Right atrium auricular region (tissue), 2 donors: ENCODE results near the gene FOXO1. TPM values are rescaled to one million over a fixed set of nuclear protein-coding genes. Genes with fewer than 3 reads are reported as not detected.

ENCODE experiments used
- DNase-seq: peaks from one replicate; pipeline ENCODE4 v3.0.0-alpha.2; 2019; ENCODE audit warnings: low spot score
- H3K27ac ChIP-seq, 2 donors: fragments of 200-600 bp; sonication (generic); 1 replicate in 1 of 2; 2 replicates in 1 of 2; pipeline ENCODE4 v1.5.1; 2016 to 2019
- H3K27me3 ChIP-seq, 2 donors: fragments of 200-600 bp; sonication (generic); one replicate each; pipeline versions ENCODE4 v1.5.1 to v1.6.0; 2017 to 2019
- H3K36me3 ChIP-seq: fragments of 200-600 bp; sonication (generic); one replicate; pipeline ENCODE4 v1.5.1; 2016
- H3K4me1 ChIP-seq, 2 donors: fragments of 200-600 bp; sonication (generic); one replicate each; pipeline versions ENCODE4 v1.5.1 to v1.6.0; 2017 to 2019
- H3K4me3 ChIP-seq, 2 donors: fragments of 200-600 bp; sonication (generic); 1 replicate in 1 of 2; 2 replicates in 1 of 2; pipeline ENCODE4 v1.5.1; 2017 to 2019; ENCODE audit warnings: mild to moderate bottlenecking in 1 of 2, moderate library complexity in 1 of 2
- H3K9me3 ChIP-seq, 2 donors: fragments of 200-600 bp; sonication (generic); one replicate each; pipeline ENCODE4 v1.5.1; 2019
- total RNA-seq, 2 donors: library from RNA; depleted of rRNA; stranded (reverse); fragments of >200 nt; gene quantifications; one replicate each; pipeline ENCODE4 v1.1.0, GENCODE V29; 2016
- TF ChIP-seq, protein P1 (sequence below), 2 donors: fragments of 200-600 bp; sonication (generic); IDR thresholded peaks; one replicate each; pipeline ENCODE4 v1.5.1; 2019; ENCODE audit warnings: antibody characterized with exemption in 2 of 2

Gene FOXO1
- total RNA-seq, 2 donors from 2014 or later: 17.3 to 32.7 TPM

DNA sequence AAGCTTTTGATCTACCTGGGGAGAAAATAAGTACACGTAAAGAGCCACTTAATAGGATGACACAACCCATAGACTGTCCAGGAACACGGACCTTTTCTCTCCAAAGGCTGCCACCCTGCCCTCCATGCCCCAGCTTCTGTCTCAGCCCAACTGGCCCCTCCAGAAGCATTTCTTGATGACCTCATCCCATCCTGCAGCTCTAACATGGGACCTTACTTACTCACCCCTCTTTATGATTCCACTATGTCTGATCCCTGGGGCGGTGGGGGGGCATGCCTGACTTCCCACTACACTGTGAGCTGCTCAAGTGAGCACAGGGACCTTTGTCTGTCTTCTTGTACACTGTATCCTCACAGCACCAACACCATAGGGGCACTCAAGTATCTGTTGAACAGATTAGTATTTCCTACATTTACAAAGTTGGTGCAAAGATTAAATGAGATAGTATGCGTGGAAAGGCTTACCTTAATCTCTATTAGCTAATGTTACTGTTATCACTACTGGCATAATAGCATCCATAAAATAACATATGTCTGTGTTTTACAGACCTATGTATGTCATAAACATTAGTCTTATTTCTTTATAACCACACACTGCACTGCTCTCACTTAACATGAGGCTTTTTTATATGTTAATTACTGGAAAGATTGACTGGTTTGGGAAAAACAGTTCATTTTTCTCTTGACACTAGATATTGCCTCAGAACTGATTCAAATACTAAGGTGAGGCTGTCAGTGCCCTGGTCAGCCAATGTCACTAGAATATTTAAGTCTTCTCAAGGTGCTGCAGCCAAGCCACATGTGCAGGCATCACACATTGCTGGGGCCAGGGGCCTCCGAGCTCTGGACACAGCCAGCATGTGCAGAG lies 100.9 kb downstream of the FOXO1 start:
- H3K9me3 ChIP-seq: no peaks in the 10 kb centered on the region
- H3K27ac ChIP-seq: no peak overlapping the region
- no peak overlapping the region for H3K4me3 ChIP-seq
- peaks cover 0 to 58% of the 10 kb centered on the region in 2 donors for H3K4me1 ChIP-seq
- H3K27me3 ChIP-seq: no peaks in the 10 kb centered on the region
- peaks cover under 1% of the 10 kb centered on the region for H3K36me3 ChIP-seq
- no peak for DNase-seq
- TF ChIP-seq, protein P1, sequence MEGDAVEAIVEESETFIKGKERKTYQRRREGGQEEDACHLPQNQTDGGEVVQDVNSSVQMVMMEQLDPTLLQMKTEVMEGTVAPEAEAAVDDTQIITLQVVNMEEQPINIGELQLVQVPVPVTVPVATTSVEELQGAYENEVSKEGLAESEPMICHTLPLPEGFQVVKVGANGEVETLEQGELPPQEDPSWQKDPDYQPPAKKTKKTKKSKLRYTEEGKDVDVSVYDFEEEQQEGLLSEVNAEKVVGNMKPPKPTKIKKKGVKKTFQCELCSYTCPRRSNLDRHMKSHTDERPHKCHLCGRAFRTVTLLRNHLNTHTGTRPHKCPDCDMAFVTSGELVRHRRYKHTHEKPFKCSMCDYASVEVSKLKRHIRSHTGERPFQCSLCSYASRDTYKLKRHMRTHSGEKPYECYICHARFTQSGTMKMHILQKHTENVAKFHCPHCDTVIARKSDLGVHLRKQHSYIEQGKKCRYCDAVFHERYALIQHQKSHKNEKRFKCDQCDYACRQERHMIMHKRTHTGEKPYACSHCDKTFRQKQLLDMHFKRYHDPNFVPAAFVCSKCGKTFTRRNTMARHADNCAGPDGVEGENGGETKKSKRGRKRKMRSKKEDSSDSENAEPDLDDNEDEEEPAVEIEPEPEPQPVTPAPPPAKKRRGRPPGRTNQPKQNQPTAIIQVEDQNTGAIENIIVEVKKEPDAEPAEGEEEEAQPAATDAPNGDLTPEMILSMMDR (IDR thresholded peaks at IDR 0.05): no peak

DNA sequence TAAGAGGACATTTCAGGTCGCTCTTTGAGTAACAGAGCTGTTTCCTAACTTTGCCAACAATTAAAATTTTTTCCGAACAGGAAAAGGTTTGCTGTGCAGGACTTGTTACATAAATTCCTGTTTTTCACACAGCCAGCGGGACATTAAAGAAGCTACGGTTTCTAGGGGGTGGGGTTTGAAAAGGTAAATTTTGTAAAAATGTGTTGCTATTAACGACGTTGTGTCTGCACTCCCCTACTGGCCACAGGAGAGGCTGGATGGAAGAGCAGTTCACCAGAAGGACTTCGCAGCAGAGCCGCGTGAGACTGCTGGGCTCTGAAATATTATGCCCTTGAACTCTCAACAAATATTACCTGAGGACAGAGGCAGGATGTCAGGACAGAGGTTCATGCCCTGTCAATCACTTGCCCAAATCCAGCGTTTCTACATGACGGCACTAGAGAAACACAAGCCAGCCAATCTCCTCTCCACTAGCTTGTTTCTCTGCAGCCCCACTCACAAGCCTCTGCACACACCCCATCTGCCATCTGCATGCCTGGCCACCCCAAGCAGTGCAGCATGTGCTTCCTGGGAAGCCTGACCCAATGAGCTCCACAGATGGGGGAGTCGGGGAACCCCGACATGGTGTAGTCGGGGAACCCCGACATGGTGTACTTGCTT lies 102.0 kb downstream of the FOXO1 start:
- Histone ChIP-seq H3K27me3 (no peaks in the 10 kb centered on the region), H3K27ac (peak overlapping the region; percentile 12 to 31), H3K4me1 (peaks cover 0 to 63% of the 10 kb centered on the region in 2 donors), H3K4me3 (no peak overlapping the region), H3K9me3 (no peaks in the 10 kb centered on the region), H3K36me3 (peaks cover 11% of the 10 kb centered on the region)
- TF ChIP-seq, protein P1 (IDR thresholded peaks at IDR 0.05): peak in 1 of 2 donors; percentile 21
- no peak for DNase-seq

DNA sequence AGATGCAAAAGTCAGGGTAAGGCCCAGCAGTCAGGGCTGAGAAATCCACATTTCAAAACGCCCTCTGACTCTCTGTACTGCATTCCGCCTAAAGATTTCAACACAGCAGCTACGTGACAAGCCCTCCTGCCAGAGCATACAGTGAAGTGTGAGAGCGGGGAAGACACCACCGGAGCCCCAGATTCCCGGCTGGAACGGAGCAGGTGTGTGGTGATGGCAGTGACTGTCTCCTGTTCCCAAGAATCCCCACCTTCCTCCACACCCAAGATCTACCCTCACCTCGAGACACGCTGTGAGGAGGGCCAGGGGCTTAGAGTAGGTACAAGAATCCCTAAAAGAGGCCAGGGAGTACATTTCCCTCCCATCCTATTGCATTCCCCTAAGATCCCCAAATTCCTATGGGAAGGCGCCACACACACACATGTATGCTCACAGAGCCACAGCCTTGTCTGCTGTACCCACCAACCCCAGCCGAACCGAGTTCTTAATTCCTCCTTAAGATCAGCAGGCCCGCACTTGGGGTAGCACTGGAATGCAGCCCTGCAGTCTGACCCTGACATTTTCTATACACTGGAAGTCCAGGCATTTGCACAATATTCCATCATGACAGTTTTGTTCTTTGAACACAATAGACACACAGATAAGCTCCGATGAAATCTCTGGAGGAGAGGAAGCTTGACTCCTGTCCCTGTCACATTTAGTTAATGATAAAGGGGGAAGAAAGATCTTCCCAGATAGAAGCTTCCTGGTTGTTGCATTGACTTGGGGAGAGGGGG lies 102.9 kb downstream of the FOXO1 start:
- DNase-seq: no peak
- no peaks in the 10 kb centered on the region for H3K9me3 ChIP-seq
- H3K36me3 ChIP-seq: peaks cover 15% of the 10 kb centered on the region
- peaks cover 0 to 63% of the 10 kb centered on the region in 2 donors for H3K4me1 ChIP-seq
- H3K27me3 ChIP-seq: no peaks in the 10 kb centered on the region
- TF ChIP-seq, protein P1 (IDR thresholded peaks at IDR 0.05): no peak
- peak overlapping the region in 1 of 2 donors; percentile 13 for H3K27ac ChIP-seq
- no peak overlapping the region for H3K4me3 ChIP-seq

DNA sequence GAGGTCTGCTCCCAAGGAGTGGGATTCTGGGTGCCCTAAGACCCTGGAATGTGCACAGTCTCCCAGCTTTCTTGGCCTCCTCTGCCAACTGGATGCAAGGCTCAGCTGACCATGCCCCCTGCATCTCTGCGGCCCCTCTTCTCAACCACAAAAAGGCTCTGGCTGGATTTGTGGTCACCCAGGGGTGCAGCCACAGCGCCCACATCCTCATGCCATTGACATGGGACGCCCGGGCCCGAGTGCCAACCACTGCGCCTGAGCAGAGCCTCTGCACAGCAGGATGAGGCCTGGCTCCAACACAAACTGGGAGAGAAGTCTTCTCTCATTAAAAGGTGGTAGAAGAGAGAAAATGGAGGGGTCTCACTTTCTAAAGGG lies 103.5 kb downstream of the FOXO1 start:
- TF ChIP-seq, protein P1 (IDR thresholded peaks at IDR 0.05): no peak
- H3K27ac ChIP-seq: peak overlapping the region in 1 of 2 donors; percentile 13
- H3K27me3 ChIP-seq: no peaks in the 10 kb centered on the region
- H3K9me3 ChIP-seq: no peaks in the 10 kb centered on the region
- no peak overlapping the region for H3K4me3 ChIP-seq
- DNase-seq: no peak
- H3K36me3 ChIP-seq: peaks cover 15% of the 10 kb centered on the region
- H3K4me1 ChIP-seq: peaks cover 0 to 61% of the 10 kb centered on the region in 2 donors

DNA sequence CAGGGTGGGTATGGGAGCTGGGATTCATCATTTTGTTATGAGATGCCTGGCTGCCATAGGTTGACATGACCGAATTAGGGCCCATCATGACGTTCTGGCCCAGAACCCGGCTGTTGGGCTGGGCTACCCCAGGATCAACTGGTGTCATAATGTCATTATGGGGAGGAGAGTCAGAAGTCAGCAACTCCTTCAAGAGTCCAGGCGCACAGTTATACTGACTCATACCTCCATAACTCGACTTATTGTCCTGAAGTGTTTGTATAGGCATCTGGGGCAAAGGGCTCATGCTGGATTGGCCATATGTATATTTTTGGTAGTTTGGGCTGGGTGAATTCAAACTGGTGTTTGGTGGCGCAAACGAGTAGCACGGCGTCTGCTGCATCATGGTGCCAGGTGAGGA lies 106.5 kb downstream of the FOXO1 start:
- Histone ChIP-seq H3K4me3 (no peak overlapping the region), H3K27ac (no peak overlapping the region), H3K27me3 (no peaks in the 10 kb centered on the region), H3K4me1 (peaks cover 0 to 74% of the 10 kb centered on the region in 2 donors), H3K9me3 (no peaks in the 10 kb centered on the region), H3K36me3 (peaks cover 15% of the 10 kb centered on the region)
- DNase-seq: no peak
- TF ChIP-seq, protein P1 (IDR thresholded peaks at IDR 0.05): no peak
